Suppressor macrophage treated with lipopolysaccharide for 1 hour (primary cell): ENCODE data around the gene EPN3.

ENCODE experiments used
- DNase-seq, 3 donors: peaks; one replicate each; pipeline ENCODE4 v3.0.0-alpha.2; 2020 to 2022

The EPN3 gene

DNA sequence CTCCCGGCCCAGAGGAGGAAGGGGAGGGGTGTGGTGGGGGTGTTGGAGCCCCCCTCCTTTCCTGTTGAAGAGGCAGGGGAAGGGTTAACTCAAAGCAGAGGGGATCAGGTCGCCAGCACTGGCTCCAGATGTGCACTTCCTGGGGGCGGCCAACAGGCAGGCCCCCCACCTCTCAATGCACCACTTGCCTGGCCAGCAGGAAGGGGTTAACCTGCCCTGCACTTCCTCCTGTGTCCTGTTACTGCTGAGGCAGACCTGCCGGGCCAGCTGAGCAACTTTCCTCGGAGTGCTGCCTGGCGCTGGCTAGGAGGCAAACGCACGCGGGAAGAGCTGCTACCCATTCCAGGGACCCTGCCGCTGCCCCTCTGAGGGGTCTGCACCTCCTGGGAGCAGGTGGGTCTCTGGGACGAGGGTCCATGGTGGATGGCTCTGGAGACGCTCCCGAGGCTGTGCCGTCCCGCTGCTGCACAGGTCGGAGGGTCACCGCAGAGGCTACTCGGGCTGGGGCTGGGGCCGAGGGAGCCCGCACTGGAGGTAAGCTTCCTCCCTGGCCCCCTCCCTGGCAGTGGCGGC, at the start of gene EPN3:
EPN3 (plus strand) TSS at position 284 of the 573 bp plus-strand sequence. CDS start 3,822 bp downstream, outside the sequence.
- DNase-seq, result no peak

DNA sequence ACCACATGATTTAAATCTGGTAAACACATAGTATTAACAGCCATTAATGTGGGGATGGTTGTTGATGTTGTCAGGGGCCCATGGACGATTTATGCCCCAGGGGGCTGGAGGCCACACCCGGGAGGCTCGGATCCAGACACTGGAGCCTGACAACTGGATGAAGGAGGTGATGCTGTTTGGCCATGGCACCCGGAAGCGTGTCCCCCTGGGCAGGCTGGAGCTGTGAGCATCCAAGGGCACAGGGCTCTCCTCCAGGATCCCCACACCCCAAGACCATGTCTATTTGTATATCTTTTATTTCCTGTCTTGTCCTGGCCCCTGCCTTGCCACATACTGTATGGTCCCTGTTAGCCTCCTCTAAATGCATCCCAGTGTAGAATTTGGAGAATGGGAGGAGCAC, 49.3 kb upstream of the EPN3 start:
- no peak for DNase-seq

GRCh38 chr17:50484386-50485155, 48.0 kb upstream of the EPN3 start:
- DNase-seq, result no peak

DNA sequence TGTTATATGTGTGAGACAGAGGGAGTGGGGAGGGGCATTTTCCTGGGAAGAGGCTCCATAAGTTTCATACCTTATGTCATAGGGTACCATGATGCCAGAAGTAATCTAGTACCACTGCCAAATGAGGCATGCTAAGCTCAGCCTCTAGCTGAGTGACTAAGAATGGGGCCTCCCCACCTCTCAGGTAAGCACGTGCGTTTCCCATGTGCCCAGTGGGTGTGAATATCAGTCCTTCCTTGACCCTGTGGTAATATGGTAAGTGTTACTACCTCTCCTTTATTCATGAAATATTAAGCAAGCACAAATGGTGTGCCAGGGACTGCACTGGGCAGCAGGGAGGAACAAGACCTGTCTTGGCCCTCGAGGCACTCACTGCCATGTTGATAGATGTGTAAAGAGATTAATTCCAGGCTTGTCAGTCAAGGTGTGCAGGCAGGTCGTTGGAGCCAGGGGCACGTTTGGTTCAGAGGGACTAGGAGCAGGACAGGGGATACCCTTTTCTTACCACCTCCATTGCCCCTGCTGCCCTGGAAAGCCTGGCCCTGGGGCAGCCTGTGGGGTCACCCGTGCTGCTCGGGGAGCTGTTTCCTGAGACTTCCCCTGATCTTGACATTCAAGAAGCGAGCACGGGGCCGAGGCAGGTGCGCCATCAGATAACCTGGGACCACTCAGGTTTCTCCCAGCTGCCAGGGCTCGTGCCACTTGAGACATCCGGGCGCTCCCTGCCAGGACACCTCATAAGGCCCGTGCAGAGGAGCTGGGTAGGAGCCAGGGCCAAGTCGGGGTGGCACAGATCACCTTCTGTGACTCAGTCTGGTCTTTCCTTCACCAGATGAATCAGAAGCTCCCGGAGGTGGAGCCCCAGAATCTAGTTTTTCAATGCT, 45.1 kb upstream of the EPN3 start:
- no peak for DNase-seq

GRCh38 chr17:50488880-50489279, 43.7 kb upstream of the EPN3 start:
- no peak for DNase-seq

DNA sequence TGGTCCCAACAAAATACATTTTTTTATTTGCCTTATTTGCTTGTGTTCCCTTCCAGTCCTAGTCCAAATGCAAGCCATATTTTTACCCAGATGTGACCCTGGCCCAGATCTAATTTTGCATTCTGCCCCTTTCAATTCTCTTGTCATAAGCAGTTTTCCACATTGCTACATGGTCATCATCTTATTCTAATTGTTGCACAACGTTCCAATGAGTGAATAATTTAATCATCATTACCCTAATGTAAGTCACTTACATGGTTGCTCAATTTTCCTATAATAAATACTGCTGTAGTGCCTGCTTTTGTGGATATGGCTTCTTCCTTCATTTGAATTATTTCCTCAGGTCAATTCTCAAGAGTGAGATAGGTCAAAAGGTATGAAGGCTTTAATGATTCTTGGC, 41.0 kb upstream of the EPN3 start:
- DNase-seq, result peak in 2 of 3 donors; percentile 22 to 47

DNA sequence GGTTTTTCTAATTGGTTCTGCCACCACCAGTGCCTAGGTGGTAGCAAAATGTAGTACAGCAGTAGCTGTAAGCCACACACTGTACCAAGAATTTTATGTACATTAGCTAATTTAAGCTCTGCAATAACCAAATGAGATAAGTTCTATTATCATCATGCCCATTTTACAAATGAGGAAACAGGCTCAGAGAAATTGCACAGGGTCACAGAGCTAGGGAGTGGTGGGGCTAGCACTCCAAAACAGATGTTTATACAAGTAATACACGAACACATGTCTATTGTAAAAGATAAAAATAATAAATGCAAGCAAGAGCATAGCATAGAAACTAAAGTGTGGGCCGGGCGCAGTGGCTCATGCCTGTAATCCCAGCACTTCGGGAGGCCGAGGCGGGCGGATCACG, 40.3 kb upstream of the EPN3 start:
- no peak for DNase-seq

DNA sequence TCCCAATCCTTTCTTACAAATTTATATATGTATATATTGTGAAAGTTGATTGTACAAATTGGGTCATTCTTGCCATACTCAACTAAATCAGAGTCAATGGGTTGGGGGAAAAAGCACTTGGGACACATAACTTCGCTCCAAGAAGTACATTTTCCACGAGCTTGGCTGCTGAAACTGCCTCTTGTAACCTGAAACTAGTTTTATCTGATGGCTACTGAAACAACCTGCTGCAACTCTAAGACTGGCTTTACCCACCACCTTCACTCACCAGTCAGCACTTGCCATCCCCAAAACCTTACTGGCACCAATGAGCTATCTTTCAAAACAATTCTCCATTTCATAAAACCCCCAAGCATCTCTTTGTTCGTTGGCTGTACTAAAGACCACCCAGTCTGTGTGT, 38.8 kb upstream of the EPN3 start:
- no peak for DNase-seq

DNA sequence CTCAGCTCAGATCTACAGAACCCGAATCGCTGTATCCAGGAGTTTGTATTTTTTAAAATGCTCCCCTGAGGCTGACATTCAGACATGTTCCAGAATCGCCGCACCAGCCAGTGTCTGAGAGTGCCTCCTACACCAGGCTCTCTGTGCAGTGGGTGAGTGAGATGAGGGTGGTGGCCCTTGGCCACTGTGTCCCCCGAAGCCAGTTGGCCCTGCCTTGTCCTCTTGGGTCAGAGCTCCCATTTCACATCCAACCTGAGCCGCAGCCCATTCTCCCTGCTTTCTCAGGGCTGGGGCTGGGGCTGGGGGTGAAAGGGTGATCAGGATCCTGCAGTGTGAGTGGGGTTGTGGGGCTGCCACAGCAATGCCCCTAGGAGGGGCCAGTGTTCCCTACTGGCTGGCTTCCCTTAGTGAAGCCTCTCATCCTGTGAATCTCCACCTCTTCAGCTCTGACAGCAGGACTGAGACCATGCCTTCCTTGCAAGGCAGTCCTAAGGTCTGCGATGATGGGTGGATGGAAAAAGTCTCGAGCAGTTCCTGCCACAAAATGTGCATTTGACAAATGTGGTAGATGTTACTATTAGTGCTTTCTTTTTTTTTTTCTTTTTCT, 37.2 kb upstream of the EPN3 start:
- DNase-seq, result no peak

DNA sequence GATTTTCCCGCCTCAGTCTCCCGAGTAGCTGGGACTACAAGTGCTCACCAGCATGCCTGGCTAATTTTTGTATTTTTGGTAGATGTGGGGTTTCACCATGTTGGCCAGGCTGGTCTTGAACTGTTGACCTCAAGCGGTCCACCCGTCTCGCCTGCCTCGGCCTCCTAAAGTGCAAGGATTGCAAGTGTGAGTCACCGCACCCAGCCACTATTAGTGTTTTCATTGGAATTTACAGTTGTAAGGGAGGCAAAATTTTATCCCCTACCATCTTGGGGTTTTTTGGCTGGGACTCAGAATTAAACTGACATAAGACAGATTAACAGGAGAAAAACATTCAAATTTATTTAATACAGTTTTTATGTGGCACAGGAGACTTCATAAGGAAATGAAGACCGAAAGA, 36.6 kb upstream of the EPN3 start:
- DNase-seq, result no peak

DNA sequence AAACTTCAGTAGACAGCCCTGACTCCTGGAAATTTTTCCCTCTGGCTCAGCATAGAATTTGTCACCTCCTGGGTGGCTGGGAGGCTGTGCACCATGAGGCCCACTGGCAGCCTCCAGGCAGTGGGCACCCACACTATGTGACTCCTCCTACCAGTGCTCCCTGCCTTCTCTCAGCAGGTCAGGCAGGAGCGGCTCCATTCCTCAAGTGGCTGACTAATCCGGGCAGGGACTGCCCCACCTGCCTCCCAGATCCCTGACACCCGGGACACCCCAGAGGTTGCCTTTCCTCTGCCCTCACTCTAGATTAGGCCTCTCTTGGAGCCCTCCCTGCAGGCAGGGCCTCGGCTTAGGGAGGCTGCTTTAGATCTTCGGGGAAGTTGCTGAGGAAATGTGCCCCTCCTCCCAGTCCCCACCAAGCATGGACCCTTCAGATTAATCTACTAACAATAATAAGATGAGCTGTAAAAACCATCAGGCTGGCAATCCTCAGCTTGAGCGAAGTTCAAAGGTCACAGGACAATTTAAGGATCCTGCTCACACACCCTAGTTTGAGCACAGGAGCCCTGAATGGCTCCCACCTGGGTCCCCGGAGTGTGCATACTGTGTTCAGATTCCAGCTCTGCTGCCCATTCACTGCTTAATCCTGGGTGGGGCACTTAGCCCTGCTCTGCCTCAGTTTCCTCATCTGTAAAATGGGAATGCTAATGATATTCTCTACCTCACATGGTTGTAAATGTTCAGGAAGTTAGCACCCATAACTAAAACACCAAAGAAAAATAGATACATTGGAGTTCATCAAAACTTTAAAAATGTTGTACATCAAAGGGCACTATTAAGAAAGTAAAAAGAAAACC, 34.3 kb upstream of the EPN3 start:
- DNase-seq, result no peak

DNA sequence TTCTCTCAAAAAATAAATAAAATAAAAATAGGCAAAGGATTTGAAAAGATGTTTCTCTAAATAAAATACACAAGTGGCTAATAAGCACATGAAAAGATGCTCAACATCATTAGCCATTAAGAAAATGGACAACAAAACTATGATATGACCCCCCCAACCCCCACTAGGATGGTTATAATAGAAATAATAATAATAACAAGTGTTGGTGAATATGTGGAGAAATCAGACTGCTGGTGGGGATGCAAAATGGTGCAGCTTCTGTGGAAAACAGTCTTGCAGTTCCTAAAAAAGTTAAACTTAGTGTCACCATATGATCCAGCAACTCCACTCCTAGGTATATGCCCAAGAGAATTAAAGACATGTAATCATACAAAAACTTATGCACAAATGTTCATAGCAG, 33.3 kb upstream of the EPN3 start:
- no peak for DNase-seq

DNA sequence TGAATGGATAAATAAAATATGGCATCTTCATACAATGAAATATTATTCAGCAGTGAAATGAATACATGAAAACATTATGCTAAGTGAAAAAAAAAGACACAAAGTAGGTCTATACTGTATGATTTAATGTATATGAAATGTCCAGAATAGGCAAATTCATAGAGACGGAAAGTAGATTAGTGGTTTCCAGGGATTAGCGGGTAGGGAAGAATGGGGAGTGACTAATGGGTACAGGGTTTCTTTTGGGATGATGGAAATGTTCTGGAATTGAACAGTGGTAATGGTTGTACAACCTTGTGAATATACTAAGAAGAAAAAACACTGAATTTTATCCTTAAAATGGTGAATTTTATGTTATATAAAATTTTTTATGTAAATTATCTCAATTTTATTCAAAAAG, 32.8 kb upstream of the EPN3 start:
- DNase-seq, result no peak

GRCh38 chr17:50501054-50501453, 31.5 kb upstream of the EPN3 start:
- DNase-seq, result peak; percentile 52 to 64 (median 63)

GRCh38 chr17:50502301-50502990, 30.1 kb upstream of the EPN3 start:
- DNase-seq, result no peak

DNA sequence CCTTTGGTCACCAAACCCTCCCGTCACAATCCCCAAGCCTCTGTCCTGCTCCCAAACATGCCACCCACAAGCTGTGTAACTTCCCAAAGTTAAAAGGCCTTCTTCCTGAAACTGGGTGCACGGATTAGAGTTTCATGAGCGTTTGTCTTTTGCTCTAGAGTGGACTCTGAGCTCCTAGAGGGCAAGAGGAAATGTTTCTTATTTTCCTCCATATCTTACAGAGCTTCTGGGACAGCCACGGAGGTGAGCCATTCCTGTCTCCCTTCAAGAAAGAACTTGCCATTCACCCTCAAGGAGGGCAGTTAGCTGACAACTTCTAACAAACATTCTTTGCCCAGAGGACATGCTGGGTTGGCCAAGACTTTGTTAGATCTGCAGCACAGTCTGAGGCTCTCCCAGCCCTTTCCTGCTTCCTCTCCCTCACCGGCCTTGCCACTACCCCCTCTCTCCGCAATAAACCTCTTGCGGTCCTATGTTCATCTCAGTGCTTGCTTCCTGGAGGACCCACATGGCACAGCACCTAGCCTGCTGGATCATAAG, 26.9 kb upstream of the EPN3 start:
- DNase-seq, result peak in 1 of 3 donors; percentile 15

GRCh38 chr17:50506298-50506697, 26.2 kb upstream of the EPN3 start:
- DNase-seq, result no peak

DNA sequence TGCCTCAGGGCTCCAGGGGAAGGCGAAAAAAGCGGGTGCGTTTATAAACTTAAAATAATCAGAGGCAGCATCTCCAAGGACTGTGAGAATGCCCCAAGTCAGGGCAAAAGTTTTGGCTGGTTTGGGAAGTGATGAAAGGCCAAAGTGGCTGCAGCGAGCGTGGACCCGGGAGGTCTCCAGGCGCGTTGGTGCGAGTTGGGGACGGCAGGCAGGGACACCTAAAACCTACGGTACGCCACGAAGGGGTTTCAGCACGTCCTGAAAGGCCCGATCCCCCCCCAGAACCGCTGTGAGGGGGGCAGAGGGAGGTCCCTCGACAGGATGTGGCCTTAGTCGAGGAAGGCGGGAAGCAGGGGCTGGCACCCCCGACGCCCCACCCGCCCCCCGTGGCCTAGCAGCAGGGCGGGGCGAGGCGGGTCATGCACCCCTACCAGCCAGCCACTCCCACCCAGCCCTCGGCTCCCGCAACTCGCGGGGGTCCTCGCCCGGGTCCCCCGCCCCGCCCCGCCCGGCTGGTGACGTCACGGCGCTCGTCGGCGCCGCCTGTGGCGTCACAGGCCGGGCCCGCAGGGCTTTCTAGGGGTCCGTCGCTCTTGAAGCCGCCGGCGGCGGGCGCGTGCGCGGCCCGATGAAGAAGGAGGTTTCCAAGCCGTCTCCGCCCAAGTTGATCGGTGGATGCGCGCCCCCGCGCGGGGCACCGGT, 24.5 kb upstream of the EPN3 start, which contains the start of gene MYCBPAP:
MYCBPAP (plus strand) TSS at position 569 of the 702 bp plus-strand sequence. CDS start 236 bp downstream, outside the sequence.
- peak; percentile 74 to 88 (median 77) for DNase-seq

- DNase-seq, result no peak
Observed at GRCh38 chr17:50508573-50509460, 23.7 kb upstream of the EPN3 start.
